Measurements from ENCODE around the gene PRKCA.
"Not testable (repeated sequence)": the region's sequence is repeated elsewhere in the genome, so short reads cannot be mapped to it uniquely, and the experiment has no call there.

The PRKCA gene

DNA sequence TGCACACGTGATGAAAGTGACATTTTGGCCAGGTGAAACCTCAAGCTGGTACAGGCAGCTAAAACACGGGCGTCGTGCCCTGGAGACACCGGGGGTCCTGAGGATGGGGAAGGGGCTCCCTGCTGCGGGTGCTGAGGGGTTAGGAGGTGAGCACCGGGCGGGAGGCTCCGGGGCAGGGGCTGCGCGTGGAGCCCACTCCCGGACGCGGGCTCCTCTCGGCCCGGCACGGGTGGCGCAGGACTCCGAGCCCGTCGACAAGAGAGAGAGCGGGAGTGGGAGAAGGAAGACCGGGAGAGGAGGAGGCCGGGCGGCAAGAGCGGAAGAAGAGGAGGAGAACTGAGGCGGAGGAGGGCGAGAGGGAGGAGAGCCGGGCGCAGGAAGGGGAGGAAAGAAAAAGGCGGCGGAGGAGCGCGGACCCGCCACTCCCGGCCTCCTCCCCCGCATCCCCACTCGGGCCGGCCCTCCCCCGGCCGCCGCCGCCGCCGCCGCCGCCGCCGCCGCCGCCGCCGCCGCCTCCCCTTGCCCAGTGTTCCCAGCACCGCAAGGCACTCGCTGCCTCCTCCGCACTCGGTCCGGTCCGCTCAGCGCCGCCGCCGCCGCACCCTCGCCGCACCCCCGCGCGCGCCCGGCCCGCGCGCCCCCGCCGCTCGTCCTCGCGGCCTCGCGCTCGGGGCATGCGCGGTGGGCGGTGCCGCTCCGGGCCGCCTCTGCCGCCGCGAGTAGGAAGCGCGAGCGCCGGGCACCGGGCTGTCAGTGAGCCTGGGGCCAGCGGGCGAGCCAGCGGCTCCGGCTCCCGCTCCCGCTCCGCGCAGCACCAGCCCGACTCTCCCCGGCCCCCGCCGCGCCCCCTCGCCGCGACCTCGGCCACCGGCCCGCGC, at the start of gene PRKCA:
PRKCA (plus strand) TSS at position 750 of the 878 bp plus-strand sequence.
- Mint-ChIP-seq H3K4me3 (peak within 1 kb of the TSS; percentile 97), H3K4me1 (peaks cover 55% of the 10 kb centered on the region), H3K27me3 (no peaks in the 10 kb centered on the region)

DNA sequence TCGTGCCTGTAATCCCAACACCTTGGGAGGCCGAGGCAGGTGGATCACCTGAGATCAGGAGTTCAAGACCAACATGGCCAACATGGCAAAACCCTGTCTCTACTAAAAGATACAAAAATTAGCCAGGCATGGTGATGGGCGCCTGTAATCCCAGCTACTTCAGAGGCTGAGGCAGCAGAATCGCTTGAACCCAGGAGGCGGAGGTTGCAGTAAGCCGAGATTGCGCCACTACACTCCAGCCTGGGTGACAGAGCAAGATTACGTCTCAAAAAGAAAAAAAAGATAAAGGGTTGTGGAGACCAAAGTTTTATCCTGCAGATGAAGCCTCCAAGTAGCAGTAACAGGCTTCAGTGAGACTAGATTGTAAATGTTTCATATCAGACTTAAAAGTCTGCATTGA, 49.0 kb upstream of the PRKCA start:
- H3K9me3 Mint-ChIP-seq, H3K4me3 Mint-ChIP-seq, H3K27me3 Mint-ChIP-seq, H3K27ac Mint-ChIP-seq, H3K36me3 Mint-ChIP-seq: not testable (repeated sequence)
- H3K4me1 Mint-ChIP-seq = peaks cover 22% of the 10 kb centered on the region

More for the DNA sequence above, at the start of gene PRKCA:
- peak within 1 kb of the TSS; percentile 96 for H3K27ac Mint-ChIP-seq
- H3K36me3 Mint-ChIP-seq = peaks cover 8% of the 10 kb centered on the region
- H3K9me3 Mint-ChIP-seq = no peaks in the 10 kb centered on the region

DNA sequence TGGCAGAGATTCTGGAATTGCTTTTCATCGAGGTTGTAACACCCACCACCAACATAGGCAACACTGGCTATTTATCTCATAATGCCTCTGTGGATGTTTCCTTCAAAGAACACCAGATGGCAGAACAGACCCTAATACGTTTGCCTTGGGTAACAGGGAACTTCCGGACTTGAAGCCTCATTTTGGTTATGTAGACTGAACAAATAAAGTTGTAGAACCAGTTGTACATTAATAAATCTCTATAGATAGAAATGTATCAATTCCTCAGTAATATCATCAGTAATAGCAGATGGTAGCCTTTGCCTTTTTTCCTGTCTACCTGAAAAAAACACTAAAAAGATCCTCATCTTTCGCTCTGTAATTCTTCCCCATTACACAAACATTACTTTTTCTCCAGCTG, 47.3 kb upstream of the PRKCA start:
- H3K4me3 Mint-ChIP-seq = peak overlapping the region; percentile 53
- no peaks in the 10 kb centered on the region for H3K27me3 Mint-ChIP-seq
- H3K27ac Mint-ChIP-seq = peak overlapping the region; percentile 53
- no peaks in the 10 kb centered on the region for H3K36me3 Mint-ChIP-seq
- peaks cover 22% of the 10 kb centered on the region for H3K4me1 Mint-ChIP-seq
- no peaks in the 10 kb centered on the region for H3K9me3 Mint-ChIP-seq

DNA sequence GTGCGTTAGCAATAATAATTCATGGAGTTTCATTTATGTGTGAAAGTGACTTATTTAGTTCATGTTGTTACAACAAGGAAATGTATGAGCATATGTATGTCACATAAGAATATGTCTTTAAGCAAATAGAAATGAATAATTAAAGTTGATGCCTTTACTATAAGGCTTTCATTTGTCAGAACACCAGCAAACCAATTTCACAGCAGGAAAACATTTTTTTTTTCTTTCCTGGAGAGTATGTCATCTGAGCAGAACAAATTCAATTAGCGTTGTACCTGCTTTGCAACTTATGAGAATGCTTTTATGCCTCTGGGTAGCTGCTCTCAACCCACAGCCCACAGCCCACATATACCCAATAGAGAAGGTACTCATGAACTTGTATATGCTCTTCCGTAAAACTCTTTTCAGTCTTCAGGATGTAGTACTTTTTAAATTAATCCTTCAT, 46.9 kb upstream of the PRKCA start:
- H3K27ac Mint-ChIP-seq = peak overlapping the region; percentile 53
- H3K36me3 Mint-ChIP-seq = no peaks in the 10 kb centered on the region
- H3K27me3 Mint-ChIP-seq = no peaks in the 10 kb centered on the region
- peaks cover 21% of the 10 kb centered on the region for H3K4me1 Mint-ChIP-seq
- H3K4me3 Mint-ChIP-seq = peak overlapping the region; percentile 53
- no peaks in the 10 kb centered on the region for H3K9me3 Mint-ChIP-seq

DNA sequence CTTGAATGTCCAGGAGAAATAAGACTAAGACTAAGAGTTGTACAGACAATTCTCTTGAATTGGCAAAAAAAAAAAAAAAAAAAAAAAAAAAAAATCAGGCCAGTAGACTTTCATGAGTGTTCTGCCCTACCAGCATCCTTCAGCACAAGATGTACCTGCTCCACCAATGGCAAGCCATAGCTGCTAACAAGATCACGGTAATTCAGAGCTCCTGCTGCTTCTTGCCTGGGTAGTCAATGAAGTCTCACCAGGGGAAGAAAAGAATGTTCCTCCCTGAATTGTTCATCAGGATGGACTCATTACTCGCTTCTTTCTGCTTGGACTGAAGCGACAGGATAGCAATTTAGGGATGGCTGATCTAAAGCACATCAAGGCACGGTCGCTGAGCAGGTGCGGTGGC, 42.1 kb upstream of the PRKCA start:
- H3K27ac Mint-ChIP-seq = no peak overlapping the region
- no peak overlapping the region for H3K4me3 Mint-ChIP-seq
- H3K36me3 Mint-ChIP-seq = no peaks in the 10 kb centered on the region
- H3K9me3 Mint-ChIP-seq = no peaks in the 10 kb centered on the region
- no peaks in the 10 kb centered on the region for H3K27me3 Mint-ChIP-seq
- peaks cover 19% of the 10 kb centered on the region for H3K4me1 Mint-ChIP-seq

DNA sequence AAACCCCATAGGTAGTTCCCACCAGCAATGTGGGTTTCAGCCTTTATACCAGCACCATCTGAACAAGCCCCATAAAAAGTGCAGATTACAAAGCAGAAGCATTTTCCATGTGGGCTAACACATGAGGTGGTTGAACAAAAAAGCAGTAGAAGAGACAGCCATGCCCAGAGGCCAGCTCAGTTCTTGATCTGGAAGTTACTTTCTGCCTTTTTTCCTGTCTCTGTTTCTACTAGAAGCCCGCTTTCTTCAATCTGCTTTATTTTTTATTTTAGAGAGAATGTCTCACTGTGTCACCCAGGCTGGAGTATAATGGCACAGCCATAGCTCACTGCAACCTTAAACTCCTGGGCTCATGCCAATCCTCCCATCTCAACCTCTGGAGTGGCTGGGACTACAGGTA, 41.7 kb upstream of the PRKCA start:
- Mint-ChIP-seq H3K4me3 (no peak overlapping the region), H3K9me3 (no peaks in the 10 kb centered on the region), H3K27ac (no peak overlapping the region), H3K4me1 (peaks cover 15% of the 10 kb centered on the region), H3K27me3 (no peaks in the 10 kb centered on the region), H3K36me3 (no peaks in the 10 kb centered on the region)

DNA sequence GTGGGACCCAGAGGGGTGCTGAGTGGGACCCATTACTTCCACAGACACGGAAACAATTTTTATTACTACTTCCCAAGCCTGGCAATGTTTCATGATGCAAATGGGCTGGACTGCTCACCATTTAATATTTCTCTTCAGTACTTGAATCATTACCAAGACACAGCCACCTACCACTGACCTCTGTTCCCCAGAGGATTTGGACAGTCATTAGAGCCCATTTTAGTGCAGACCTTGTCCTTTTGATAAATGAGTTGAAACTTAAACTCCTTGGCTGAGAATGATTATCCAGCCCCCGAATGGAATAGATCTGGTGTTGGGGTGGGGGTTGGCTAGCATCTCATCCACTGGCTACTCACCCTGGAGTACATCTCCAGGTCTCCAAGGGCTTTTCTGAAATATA, 39.6 kb upstream of the PRKCA start:
- peaks cover 7% of the 10 kb centered on the region for H3K4me1 Mint-ChIP-seq
- no peak overlapping the region for H3K27ac Mint-ChIP-seq
- no peaks in the 10 kb centered on the region for H3K27me3 Mint-ChIP-seq
- no peak overlapping the region for H3K4me3 Mint-ChIP-seq
- no peaks in the 10 kb centered on the region for H3K36me3 Mint-ChIP-seq
- H3K9me3 Mint-ChIP-seq = no peaks in the 10 kb centered on the region

DNA sequence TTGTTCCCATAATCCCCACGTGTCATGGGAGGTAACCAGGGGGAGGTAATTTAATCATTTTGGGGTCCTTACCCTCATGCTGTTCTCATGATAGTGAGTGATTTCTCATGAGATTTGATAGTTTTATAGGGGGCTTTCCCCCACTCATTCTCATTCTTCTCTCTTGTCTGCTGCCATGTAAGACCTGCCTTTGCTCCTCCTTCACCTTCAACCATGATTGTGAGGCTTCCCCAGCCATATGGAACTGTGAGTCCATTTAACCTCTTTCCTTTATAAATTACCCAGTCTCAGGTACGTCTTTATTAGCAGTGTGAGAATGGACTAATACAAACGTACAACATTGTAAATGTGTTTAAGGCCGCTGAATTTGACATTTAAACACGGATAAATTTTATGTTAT, 37.7 kb upstream of the PRKCA start:
- Mint-ChIP-seq H3K27me3 (no peaks in the 10 kb centered on the region), H3K9me3 (no peaks in the 10 kb centered on the region), H3K36me3 (no peaks in the 10 kb centered on the region), H3K4me3 (no peak overlapping the region), H3K4me1 (peaks cover 7% of the 10 kb centered on the region), H3K27ac (no peak overlapping the region)

DNA sequence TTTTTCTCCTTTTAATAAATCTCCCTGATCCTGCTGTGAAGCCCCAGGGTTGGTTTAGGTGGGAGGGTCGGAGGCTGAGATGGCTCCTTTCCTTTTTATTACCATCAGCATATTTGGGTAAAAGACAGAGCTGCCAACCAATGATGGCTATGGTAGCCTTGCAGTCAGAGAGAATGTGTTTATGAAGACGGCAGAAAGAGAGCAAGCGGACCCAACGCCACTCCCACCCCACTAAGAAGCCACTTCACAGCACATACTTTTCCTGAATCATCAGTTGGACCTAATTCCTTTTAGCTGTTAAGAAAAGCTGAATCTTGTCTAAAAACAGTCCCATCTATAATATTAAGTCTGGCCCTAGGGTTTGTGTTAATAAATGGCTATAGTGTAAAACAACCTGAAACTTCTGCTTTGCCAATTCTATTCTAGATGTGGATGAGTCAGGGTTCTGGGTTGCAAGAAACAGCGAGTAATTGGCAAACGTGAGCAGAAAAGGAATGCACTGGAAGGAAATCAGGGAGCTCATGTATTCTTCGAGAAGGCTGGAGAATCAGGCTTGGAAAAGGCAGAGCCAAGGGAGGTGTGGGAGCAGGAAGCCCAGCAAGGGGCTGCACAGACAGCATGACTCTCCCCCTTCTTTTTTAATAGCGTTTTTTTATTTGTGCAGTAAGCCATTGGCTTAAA, 34.0 kb upstream of the PRKCA start:
- H3K4me1 Mint-ChIP-seq = peaks cover 7% of the 10 kb centered on the region

DNA sequence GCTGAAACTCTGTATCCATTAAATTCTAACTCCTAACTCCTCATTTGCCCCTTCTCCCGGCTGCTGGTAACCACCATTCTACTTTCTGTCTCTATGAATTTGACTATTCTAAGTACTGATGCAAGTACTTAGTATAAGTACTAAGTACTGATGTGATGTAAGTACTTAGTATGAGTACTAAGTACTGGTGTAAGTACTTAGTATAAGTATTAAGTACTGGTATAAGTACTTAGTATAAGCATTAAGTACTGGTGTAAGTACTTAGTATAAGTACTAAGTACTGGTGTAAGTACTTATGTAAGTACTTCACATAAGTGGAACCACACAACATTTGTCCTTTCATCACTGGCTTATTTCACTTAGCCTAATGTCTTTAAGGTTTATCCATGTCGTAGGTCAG, 32.3 kb upstream of the PRKCA start:
- H3K9me3 Mint-ChIP-seq = no peaks in the 10 kb centered on the region
- H3K27ac Mint-ChIP-seq = no peak overlapping the region
- no peaks in the 10 kb centered on the region for H3K27me3 Mint-ChIP-seq
- H3K4me3 Mint-ChIP-seq = no peak overlapping the region
- H3K4me1 Mint-ChIP-seq = no peaks in the 10 kb centered on the region
- no peaks in the 10 kb centered on the region for H3K36me3 Mint-ChIP-seq

More for the DNA sequence above, 34.0 kb upstream of the PRKCA start:
- Mint-ChIP-seq H3K27ac (no peak overlapping the region), H3K27me3 (no peaks in the 10 kb centered on the region), H3K9me3 (no peaks in the 10 kb centered on the region), H3K36me3 (no peaks in the 10 kb centered on the region), H3K4me3 (no peak overlapping the region)

DNA sequence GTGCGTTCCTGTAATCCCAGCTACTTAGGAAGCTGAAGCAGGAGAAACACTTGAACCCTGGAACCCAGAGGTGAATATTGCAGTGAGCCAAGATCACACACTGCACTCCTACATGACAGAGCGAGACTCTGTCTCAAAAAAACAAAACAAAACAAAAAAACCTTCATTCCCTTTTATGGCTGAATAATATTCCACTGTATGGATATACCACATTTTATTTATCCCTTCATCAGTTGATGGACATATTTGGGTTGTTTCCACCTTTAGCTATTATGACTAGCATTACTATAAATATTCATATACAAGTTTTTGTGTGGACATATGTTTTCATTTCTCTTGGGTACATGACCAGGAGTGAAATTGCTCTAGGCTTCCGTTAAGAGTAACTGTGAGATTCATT, 30.9 kb upstream of the PRKCA start:
- Mint-ChIP-seq H3K4me1 (no peaks in the 10 kb centered on the region), H3K36me3 (no peaks in the 10 kb centered on the region), H3K9me3 (no peaks in the 10 kb centered on the region), H3K4me3 (no peak overlapping the region), H3K27ac (no peak overlapping the region), H3K27me3 (no peaks in the 10 kb centered on the region)

DNA sequence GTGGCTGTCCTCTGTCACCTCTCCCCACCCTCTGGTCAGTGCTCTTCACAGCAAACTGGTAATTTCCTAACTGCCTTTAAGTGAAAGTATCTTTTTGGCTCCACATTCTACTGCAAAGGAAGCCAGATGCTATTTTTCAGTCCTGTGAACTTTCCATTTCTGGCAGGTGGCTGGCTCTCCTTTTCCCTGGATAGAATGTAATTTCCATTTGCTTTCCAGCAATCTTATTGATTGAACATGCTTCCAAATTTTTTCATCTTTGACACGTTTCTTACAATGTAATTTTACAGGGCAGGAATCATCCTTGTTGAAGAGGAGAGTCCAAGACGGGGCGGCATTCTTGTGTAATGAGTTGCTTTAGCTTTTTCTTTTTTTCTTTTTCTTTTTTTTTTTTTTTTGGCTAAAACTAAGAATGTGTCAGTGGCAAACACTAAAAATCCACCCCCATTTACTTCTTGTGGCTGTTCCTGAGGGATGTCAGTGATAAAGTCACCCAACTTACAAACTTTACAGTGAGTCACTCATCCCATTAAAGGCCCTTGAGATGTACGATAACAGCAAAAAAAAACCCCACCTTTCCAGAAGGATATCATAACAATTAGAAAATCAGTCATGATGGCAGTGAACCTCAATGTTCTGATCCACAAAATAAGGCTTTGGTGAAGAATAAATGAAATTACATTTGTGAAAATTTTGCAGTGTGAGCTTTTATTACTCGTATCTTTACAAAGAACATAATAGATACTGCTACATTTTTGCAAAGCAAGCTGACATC, 29.4 kb upstream of the PRKCA start:
- H3K9me3 Mint-ChIP-seq = no peaks in the 10 kb centered on the region
- no peaks in the 10 kb centered on the region for H3K27me3 Mint-ChIP-seq
- no peaks in the 10 kb centered on the region for H3K36me3 Mint-ChIP-seq
- H3K4me1 Mint-ChIP-seq = no peaks in the 10 kb centered on the region
- no peak overlapping the region for H3K27ac Mint-ChIP-seq
- H3K4me3 Mint-ChIP-seq = no peak overlapping the region

DNA sequence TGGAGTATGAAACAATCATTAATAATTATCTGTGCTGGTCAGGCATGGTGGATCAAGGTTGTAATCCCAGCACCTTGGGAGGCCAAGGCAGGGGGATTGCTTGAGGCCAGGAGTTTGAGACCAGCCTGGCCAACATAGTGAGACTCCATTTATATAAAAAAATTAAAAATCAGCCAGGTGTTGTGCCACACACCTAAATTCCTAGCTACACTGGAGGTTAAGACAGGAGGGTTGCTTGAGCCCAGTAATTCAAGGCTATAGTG, 28.9 kb upstream of the PRKCA start:
- Mint-ChIP-seq H3K27me3 (no peaks in the 10 kb centered on the region), H3K4me1 (no peaks in the 10 kb centered on the region), H3K4me3 (no peak overlapping the region), H3K36me3 (no peaks in the 10 kb centered on the region), H3K9me3 (no peaks in the 10 kb centered on the region), H3K27ac (no peak overlapping the region)

DNA sequence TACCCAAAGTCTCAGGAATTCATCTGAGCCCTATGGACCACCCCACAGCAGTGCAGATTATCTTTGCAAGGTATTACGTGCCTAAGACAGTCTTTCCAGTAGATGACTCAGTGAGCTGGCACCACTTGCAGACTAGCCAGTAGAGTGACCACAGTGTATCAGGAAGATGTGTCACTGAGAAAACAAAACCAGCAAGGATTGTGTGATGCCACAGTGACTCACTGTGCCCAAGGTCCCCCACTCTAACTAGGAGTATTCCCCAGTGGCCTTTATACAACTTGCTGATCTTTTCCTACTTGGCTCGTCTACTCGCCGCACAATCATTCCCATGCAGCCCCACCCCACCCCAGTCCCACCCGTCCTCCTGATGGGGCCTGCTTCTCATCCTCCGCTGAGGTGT, 26.8 kb upstream of the PRKCA start:
- Mint-ChIP-seq H3K9me3 (no peaks in the 10 kb centered on the region), H3K27me3 (no peaks in the 10 kb centered on the region), H3K27ac (no peak overlapping the region), H3K36me3 (no peaks in the 10 kb centered on the region), H3K4me1 (no peaks in the 10 kb centered on the region), H3K4me3 (no peak overlapping the region)

DNA sequence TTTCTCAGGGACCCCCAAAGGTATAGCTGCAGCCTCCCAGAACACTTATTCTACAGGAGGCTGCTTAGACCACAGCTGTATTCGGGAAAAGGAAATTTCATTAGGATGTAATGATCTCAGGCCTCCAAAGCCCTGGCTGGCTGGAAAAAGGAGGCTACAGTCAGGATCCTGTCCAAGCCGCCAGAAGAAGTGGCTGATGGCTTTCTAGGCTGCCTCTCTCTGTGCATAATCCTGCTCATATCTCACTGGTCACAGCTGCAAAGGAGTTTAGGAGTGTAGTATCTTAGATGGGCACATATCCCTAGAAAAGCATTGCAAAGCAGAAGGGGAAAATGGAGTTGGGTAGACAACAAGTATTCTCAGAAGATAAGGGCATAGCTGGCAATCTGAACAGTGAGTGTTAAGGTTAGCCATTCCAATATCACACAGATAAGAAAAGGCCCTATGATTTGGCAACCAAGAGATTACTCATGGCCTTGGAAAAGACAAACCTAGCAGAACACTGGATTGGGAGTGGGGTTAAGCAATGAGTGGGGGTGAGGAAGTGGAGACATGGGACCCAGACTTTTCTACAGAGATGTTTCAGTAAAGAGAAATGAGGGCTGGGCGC, 26.0 kb upstream of the PRKCA start:
- H3K4me1 Mint-ChIP-seq = no peaks in the 10 kb centered on the region
- H3K27me3 Mint-ChIP-seq = no peaks in the 10 kb centered on the region
- H3K4me3 Mint-ChIP-seq = no peak overlapping the region
- no peaks in the 10 kb centered on the region for H3K9me3 Mint-ChIP-seq
- no peaks in the 10 kb centered on the region for H3K36me3 Mint-ChIP-seq
- peak overlapping the region; percentile 80 for H3K27ac Mint-ChIP-seq

DNA sequence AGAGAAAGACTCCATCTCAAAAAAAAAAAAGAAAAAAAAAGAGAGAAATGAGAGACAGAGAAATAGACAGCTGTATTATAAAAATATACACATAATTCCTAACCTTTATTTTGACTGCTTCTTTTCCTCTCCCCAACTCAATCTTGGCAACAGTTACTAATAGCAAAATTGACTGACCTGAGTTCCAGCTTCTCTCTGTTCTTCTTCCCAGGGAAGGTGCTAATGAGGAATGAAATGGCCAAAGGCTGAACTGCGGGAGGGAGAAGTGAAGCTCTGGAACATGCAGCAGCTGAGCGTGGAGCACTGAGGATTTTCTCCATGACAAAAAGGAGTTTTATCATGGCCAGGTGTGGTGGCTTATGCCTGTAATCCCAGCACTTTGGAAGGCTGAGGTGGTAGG, 25.2 kb upstream of the PRKCA start:
- H3K4me3 Mint-ChIP-seq = no peak overlapping the region
- H3K4me1 Mint-ChIP-seq = no peaks in the 10 kb centered on the region
- no peaks in the 10 kb centered on the region for H3K27me3 Mint-ChIP-seq
- H3K9me3 Mint-ChIP-seq = no peaks in the 10 kb centered on the region
- H3K36me3 Mint-ChIP-seq = no peaks in the 10 kb centered on the region
- no peak overlapping the region for H3K27ac Mint-ChIP-seq

All from activated naive CD4-positive, alpha-beta T cell treated with anti-CD3 and anti-CD28 coated beads, Interleukin-2, amount 50 U/mL, for 24 hours (primary cell).